Naive thymus-derived CD4-positive, alpha-beta T cell (primary cell): Measurements from ENCODE around the gene CLDND2. TPM values are rescaled to one million over a fixed set of nuclear protein-coding genes. Genes with fewer than 3 reads are reported as not detected.

Experiments
- ATAC-seq: fragments of 150-1000 bp; cut with Tn5 transposase; 2 replicates; pipeline ENCODE4 v1.10.0; 2021; ENCODE audit warnings: mild to moderate bottlenecking, moderate library complexity
- CTCF ChIA-PET: fragments of 350-600 bp; sonication (Branson Sonifier 250); formaldehyde crosslinking; loops from one replicate; lab custom pipeline; 2021; ENCODE audit warnings: antibody characterized with exemption; lab: Charles Lee
- POLR2A ChIA-PET: fragments of 350-600 bp; sonication (Branson Sonifier 250); formaldehyde crosslinking; loops from one replicate; lab custom pipeline; 2021; ENCODE audit warnings: antibody characterized with exemption, inconsistent platforms; lab: Charles Lee
- DNase-seq, 9 donors: peaks; one replicate each; pipeline versions ENCODE4 v3.0.0 to v3.0.0-alpha.2; 2020 to 2022; ENCODE audit warnings: mixed read lengths in 1 of 9
- H3K27ac ChIP-seq: one replicate; pipeline ENCODE4 v1.7.0; 2013; ENCODE audit warnings: mild to moderate bottlenecking, low read depth, low read length, moderate library complexity
- H3K27me3 ChIP-seq, 2 donors: one replicate each; pipeline ENCODE4 v1.7.0; 2013; ENCODE audit warnings: low read length in 2 of 2, mild to moderate bottlenecking in 2 of 2, moderate library complexity in 2 of 2; ENCODE audit not compliant: control insufficient read depth in 2 of 2, insufficient read depth in 2 of 2
- H3K36me3 ChIP-seq, 3 experiments: 1 replicate in 2 of 3; 2 replicates in 1 of 3; pipeline ENCODE4 v1.7.0; 2013; ENCODE audit warnings: low read length in 3 of 3, mild to moderate bottlenecking in 3 of 3, moderate library complexity in 1 of 3; ENCODE audit not compliant: insufficient read depth in 3 of 3, control insufficient read depth in 2 of 3
- H3K4me1 ChIP-seq, 2 donors: one replicate each; pipeline ENCODE4 v1.7.0; 2013; ENCODE audit warnings: low read length in 2 of 2, mild to moderate bottlenecking in 2 of 2, moderate library complexity in 1 of 2; ENCODE audit not compliant: control insufficient read depth in 2 of 2, insufficient read depth in 2 of 2
- H3K4me3 ChIP-seq: 2 replicates; pipeline ENCODE4 v1.7.0; 2013; ENCODE audit warnings: mild to moderate bottlenecking, low read length
- H3K9me3 ChIP-seq, 3 experiments: 1 replicate in 2 of 3; 2 replicates in 1 of 3; pipeline ENCODE4 v1.7.0; 2013; ENCODE audit warnings: low read length in 3 of 3; ENCODE audit not compliant: control insufficient read depth in 2 of 3
- H3K27ac Mint-ChIP-seq, 9 donors: one replicate each; pipeline ENCODE4 v1.8.0; 2020 to 2022; ENCODE audit warnings: mixed read lengths in 9 of 9, mild to moderate bottlenecking in 8 of 9, moderate library complexity in 5 of 9, inconsistent platforms in 2 of 9
- H3K27me3 Mint-ChIP-seq, 5 donors: one replicate each; pipeline ENCODE4 v1.8.0; 2021 to 2022; ENCODE audit warnings: mixed read lengths in 5 of 5, mild to moderate bottlenecking in 1 of 5
- H3K36me3 Mint-ChIP-seq, 5 donors: one replicate each; pipeline ENCODE4 v1.8.0; 2020 to 2022; ENCODE audit warnings: mixed read lengths in 5 of 5, mild to moderate bottlenecking in 3 of 5, inconsistent platforms in 1 of 5
- H3K4me1 Mint-ChIP-seq, 7 donors: one replicate each; pipeline ENCODE4 v1.8.0; 2020 to 2022; ENCODE audit warnings: mixed read lengths in 7 of 7, mild to moderate bottlenecking in 3 of 7, inconsistent platforms in 1 of 7
- H3K4me3 Mint-ChIP-seq, 10 donors: one replicate each; pipeline ENCODE4 v1.8.0; 2020 to 2022; ENCODE audit warnings: mild to moderate bottlenecking in 10 of 10, mixed read lengths in 10 of 10, moderate library complexity in 6 of 10, inconsistent platforms in 2 of 10
- H3K9me3 Mint-ChIP-seq, 11 donors: one replicate each; pipeline ENCODE4 v1.8.0; 2020 to 2022; ENCODE audit warnings: mixed read lengths in 11 of 11, mild to moderate bottlenecking in 4 of 11, inconsistent platforms in 1 of 11, moderate library complexity in 1 of 11
- intact Hi-C, 2 donors: fragments of 100-400 bp; cut with micrococcal nuclease; formaldehyde crosslinking; loops; one replicate each; pipeline ENCODE4 v1.15.1; 2023
- polyA plus RNA-seq, 2 donors: library from polyadenylated mRNA; unstranded; fragments of 300-500 nt; fragmentation: Illumina TruSeq; gene quantifications; one replicate each; pipeline ENCODE4 v1.2.3, GENCODE V29; 2021
- total RNA-seq, 6 experiments: library from RNA in 5 of 6; stranded (reverse) in 5 of 6; gene quantifications; 1 replicate in 5 of 6; 2 replicates in 1 of 6; pipeline ENCODE4 v1.2.3 and lab custom pipeline; 2021 to 2026

CLDND2 gene
- total and polyA plus RNA-seq, 7 experiments from 2014 or later, result 0.32 to 13.3 (median 4.4) TPM; not detected in 4

GRCh38 chr19:51372649-51373504 lies 4.1 kb upstream of the CLDND2 start, which contains the start of gene NKG7:
Gene NKG7 (minus strand): TSS chr19:51372654. CDS start chr19:51372535, 119 bp downstream.
- H3K27me3 Mint-ChIP-seq, result no peaks in the 10 kb centered on the region
- peaks cover 0 to 11% (median 0%) of the 10 kb centered on the region in 5 donors for H3K36me3 Mint-ChIP-seq
- peak within 1 kb of the TSS in 5 of 10 donors; percentile 38 to 88 (median 77) for H3K4me3 Mint-ChIP-seq
- DNase-seq (peak in 1 of 9 donors; percentile 77), ATAC-seq (peak; percentile 71)
- Histone ChIP-seq H3K27ac (peak within 1 kb of the TSS; percentile 38), H3K36me3 (no peaks in the 10 kb centered on the region), H3K4me3 (peak within 1 kb of the TSS; percentile 37), H3K27me3 (no peaks in the 10 kb centered on the region), H3K4me1 (peaks cover 16 to 53% of the 10 kb centered on the region in 2 donors), H3K9me3 (no peaks in the 10 kb centered on the region)
- CTCF ChIA-PET, result no interaction called here
- intact Hi-C loops, result no loop called here
- POLR2A ChIA-PET, result no interaction called here
- peaks cover 42 to 82% (median 52%) of the 10 kb centered on the region in 7 donors for H3K4me1 Mint-ChIP-seq
- H3K9me3 Mint-ChIP-seq, result peaks cover 0 to 5% (median 0%) of the 10 kb centered on the region in 11 donors
- peak within 1 kb of the TSS in 8 of 9 donors; percentile 60 to 94 (median 86) for H3K27ac Mint-ChIP-seq

GRCh38 chr19:51372021-51372648 lies 3.3 kb upstream of the CLDND2 start:
- Histone ChIP-seq H3K36me3 (no peaks in the 10 kb centered on the region), H3K27ac (peak overlapping the region; percentile 38), H3K9me3 (no peaks in the 10 kb centered on the region), H3K4me3 (peak overlapping the region; percentile 37), H3K27me3 (no peaks in the 10 kb centered on the region), H3K4me1 (peaks cover 16 to 53% of the 10 kb centered on the region in 2 donors)
- ChIA-PET POLR2A (no interaction called here), CTCF (no interaction called here)
- Mint-ChIP-seq H3K27me3 (no peaks in the 10 kb centered on the region), H3K4me3 (peak overlapping the region in 5 of 10 donors; percentile 21 to 88 (median 77)), H3K9me3 (peaks cover 0 to 5% (median 0%) of the 10 kb centered on the region in 11 donors), H3K36me3 (peaks cover 0 to 11% (median 0%) of the 10 kb centered on the region in 5 donors), H3K4me1 (peaks cover 42 to 88% (median 52%) of the 10 kb centered on the region in 7 donors), H3K27ac (peak overlapping the region in 8 of 9 donors; percentile 60 to 94 (median 86))
- intact Hi-C loops, result no loop called here
- no peak for DNase-seq
- ATAC-seq, result no peak

GRCh38 chr19:51371186-51371690 lies 2.4 kb upstream of the CLDND2 start:
- intact Hi-C loops, result no loop called here
- POLR2A ChIA-PET, result no interaction called here
- H3K4me1 ChIP-seq, result peaks cover 16 to 51% of the 10 kb centered on the region in 2 donors

GRCh38 chr19:51370230-51370629 lies 1.4 kb upstream of the CLDND2 start:
- Mint-ChIP-seq H3K4me1 (peaks cover 47 to 85% (median 51%) of the 10 kb centered on the region in 7 donors), H3K27ac (peak overlapping the region in 8 of 9 donors; percentile 1 to 94 (median 56)), H3K4me3 (peak overlapping the region in 7 of 10 donors; percentile 19 to 88 (median 35)), H3K36me3 (peaks cover 0 to 9% (median 0%) of the 10 kb centered on the region in 5 donors), H3K27me3 (no peaks in the 10 kb centered on the region), H3K9me3 (peaks cover 0 to 3% (median 0%) of the 10 kb centered on the region in 11 donors)
- intact Hi-C loops, result no loop called here
- Histone ChIP-seq H3K4me1 (peaks cover 21 to 44% of the 10 kb centered on the region in 2 donors), H3K27ac (no peak overlapping the region), H3K4me3 (peak overlapping the region; percentile 37), H3K36me3 (no peaks in the 10 kb centered on the region), H3K9me3 (no peaks in the 10 kb centered on the region), H3K27me3 (no peaks in the 10 kb centered on the region)
- POLR2A ChIA-PET, result no interaction called here
- ATAC-seq (no peak), DNase-seq (no peak)
- CTCF ChIA-PET, result no interaction called here

More at GRCh38 chr19:51371186-51371690, 2.4 kb upstream of the CLDND2 start:
- peaks cover 49 to 88% (median 53%) of the 10 kb centered on the region in 7 donors for H3K4me1 Mint-ChIP-seq
- H3K9me3 Mint-ChIP-seq, result peaks cover 0 to 5% (median 0%) of the 10 kb centered on the region in 11 donors
- ATAC-seq (no peak), DNase-seq (no peak)
- H3K36me3 ChIP-seq, result no peaks in the 10 kb centered on the region
- no peaks in the 10 kb centered on the region for H3K27me3 ChIP-seq
- CTCF ChIA-PET, result no interaction called here
- H3K27me3 Mint-ChIP-seq, result no peaks in the 10 kb centered on the region
- H3K9me3 ChIP-seq, result no peaks in the 10 kb centered on the region
- peaks cover 0 to 11% (median 0%) of the 10 kb centered on the region in 5 donors for H3K36me3 Mint-ChIP-seq
- peak overlapping the region in 6 of 9 donors; percentile 6 to 94 (median 40) for H3K27ac Mint-ChIP-seq
- H3K27ac ChIP-seq, result no peak overlapping the region
- H3K4me3 Mint-ChIP-seq, result peak overlapping the region in 4 of 10 donors; percentile 39 to 88 (median 80)
- peak overlapping the region; percentile 37 for H3K4me3 ChIP-seq

- peak; percentile 84 to 100 (median 90) for DNase-seq
- H3K27ac Mint-ChIP-seq, result peak overlapping the region; percentile 79 to 98 (median 95)
- peak; percentile 93 for ATAC-seq
- H3K9me3 Mint-ChIP-seq, result no peaks in the 10 kb centered on the region
- no peaks in the 10 kb centered on the region for H3K27me3 Mint-ChIP-seq
- ChIA-PET CTCF (no interaction called here), POLR2A (interaction anchor here (0.8 kb wide), 1 partner anchor 26 kb away, joined by 3 read pairs; no protein-coding TSS in a partner anchor)
- no peaks in the 10 kb centered on the region for H3K36me3 ChIP-seq
- H3K4me1 Mint-ChIP-seq, result peaks cover 53 to 81% (median 59%) of the 10 kb centered on the region in 7 donors
- peaks cover 0 to 6% (median 0%) of the 10 kb centered on the region in 5 donors for H3K36me3 Mint-ChIP-seq
- peak overlapping the region; percentile 96 for H3K4me3 ChIP-seq
- H3K4me1 ChIP-seq, result peaks cover 23 to 26% of the 10 kb centered on the region in 2 donors
- peak overlapping the region; percentile 92 to 100 (median 98) for H3K4me3 Mint-ChIP-seq
- H3K27ac ChIP-seq, result peak overlapping the region; percentile 81
- intact Hi-C loops, result loop anchor here (1.0 to 10.0 kb wide), 11 partner anchors 9 to 1550 kb away; partner anchors contain the start of genes CTU1 (in 2 of the 2), MED25 (in 1 of the 2) and POLD1 (in 1 of the 2)
- H3K9me3 ChIP-seq, result no peaks in the 10 kb centered on the region
- no peaks in the 10 kb centered on the region for H3K27me3 ChIP-seq
Observed at GRCh38 chr19:51367565-51368365, 1.0 kb downstream of the CLDND2 start.
